ENCODE results near the gene LGALS14. TPM values are rescaled to one million over a fixed set of nuclear protein-coding genes. Genes with fewer than 3 reads are reported as not detected.

The LGALS14 gene
- total and polyA plus RNA-seq, 3 donors from 2014 or later = not detected

- no peak overlapping the region for H3K4me3 ChIP-seq
- H3K36me3 ChIP-seq (ENCODE audit: low read depth, missing control alignments) = no peaks in the 10 kb centered on the region
- intact Hi-C loops (cut with DNase I; ENCODE audit: low total_unique reads) = no loop called here
- no peak for TF ChIP-seq CTCF (IDR thresholded peaks at IDR 0.05)
- TF ChIP-seq POLR2A (IDR thresholded peaks at IDR 0.05) = no peak
- no peaks in the 10 kb centered on the region for H3K4me1 ChIP-seq
- no peaks in the 10 kb centered on the region for H3K9me3 ChIP-seq
- WGBS, 2 donors = 62 to 80% methylated on average over 3 of the region's 3 CpGs
- no peak overlapping the region for H3K27ac ChIP-seq
- no peaks in the 10 kb centered on the region for H3K27me3 ChIP-seq
- DNase-seq = no peak
Observed at GRCh38 chr19:39692166-39692565, 12.1 kb upstream of the LGALS14 start.

GRCh38 chr19:39692822-39693221 lies 11.5 kb upstream of the LGALS14 start:
- no peaks in the 10 kb centered on the region for H3K4me1 ChIP-seq
- no peak overlapping the region for H3K27ac ChIP-seq
- TF ChIP-seq POLR2A (IDR thresholded peaks at IDR 0.05) (no peak), CTCF (IDR thresholded peaks at IDR 0.05) (no peak)
- WGBS, 2 donors = 39 to 52% methylated on average over 1 of the region's 1 CpG
- no peaks in the 10 kb centered on the region for H3K9me3 ChIP-seq
- intact Hi-C loops (cut with DNase I; ENCODE audit: low total_unique reads) = no loop called here
- no peaks in the 10 kb centered on the region for H3K36me3 ChIP-seq (ENCODE audit: low read depth, missing control alignments)
- no peak for DNase-seq
- no peak overlapping the region for H3K4me3 ChIP-seq
- no peaks in the 10 kb centered on the region for H3K27me3 ChIP-seq

- no peak overlapping the region for H3K27ac ChIP-seq
- intact Hi-C loops (cut with DNase I; ENCODE audit: low total_unique reads) = no loop called here
- no peak for TF ChIP-seq POLR2A (IDR thresholded peaks at IDR 0.05)
- no peak for TF ChIP-seq CTCF (IDR thresholded peaks at IDR 0.05)
Observed at GRCh38 chr19:39695759-39696158, 8.5 kb upstream of the LGALS14 start.

GRCh38 chr19:39696387-39696786 lies 7.9 kb upstream of the LGALS14 start:
- DNase-seq = no peak
- no peak for TF ChIP-seq CTCF (IDR thresholded peaks at IDR 0.05)
- no peak for TF ChIP-seq POLR2A (IDR thresholded peaks at IDR 0.05)
- Histone ChIP-seq H3K4me3 (no peak overlapping the region), H3K36me3 (ENCODE audit: low read depth, missing control alignments) (no peaks in the 10 kb centered on the region), H3K27me3 (no peaks in the 10 kb centered on the region), H3K27ac (no peak overlapping the region), H3K9me3 (no peaks in the 10 kb centered on the region), H3K4me1 (no peaks in the 10 kb centered on the region)
- 64 to 67% methylated on average over 2 of the region's 2 CpGs for WGBS, 2 donors
- intact Hi-C loops (cut with DNase I; ENCODE audit: low total_unique reads) = no loop called here

More at GRCh38 chr19:39695759-39696158, 8.5 kb upstream of the LGALS14 start:
- 78 to 84% methylated on average over 2 of the region's 2 CpGs for WGBS, 2 donors
- Histone ChIP-seq H3K36me3 (ENCODE audit: low read depth, missing control alignments) (no peaks in the 10 kb centered on the region), H3K4me1 (no peaks in the 10 kb centered on the region), H3K4me3 (no peak overlapping the region), H3K9me3 (no peaks in the 10 kb centered on the region), H3K27me3 (no peaks in the 10 kb centered on the region)
- no peak for DNase-seq

GRCh38 chr19:39698535-39698934 lies 5.7 kb upstream of the LGALS14 start:
- H3K9me3 ChIP-seq = no peaks in the 10 kb centered on the region
- TF ChIP-seq CTCF (IDR thresholded peaks at IDR 0.05) = no peak
- TF ChIP-seq POLR2A (IDR thresholded peaks at IDR 0.05) = no peak
- H3K36me3 ChIP-seq (ENCODE audit: low read depth, missing control alignments) = no peaks in the 10 kb centered on the region
- H3K4me3 ChIP-seq = no peak overlapping the region
- intact Hi-C loops (cut with DNase I; ENCODE audit: low total_unique reads) = no loop called here
- no peaks in the 10 kb centered on the region for H3K27me3 ChIP-seq
- no peaks in the 10 kb centered on the region for H3K4me1 ChIP-seq
- no peak overlapping the region for H3K27ac ChIP-seq
- DNase-seq = no peak
